H1 (cell line): ENCODE results near the gene BTBD9. TPM values are rescaled to one million over a fixed set of nuclear protein-coding genes. Genes with fewer than 3 reads are reported as not detected.

Experiments used
- CTCF ChIA-PET: fragments of 300-600 bp; sonication (Branson Sonifier 250); formaldehyde crosslinking; loops from one replicate; lab custom pipeline; 2021; ENCODE audit not compliant: partially characterized antibody; lab: Charles Lee
- POLR2A ChIA-PET: fragments of 300-600 bp; sonication (Branson Sonifier 250); formaldehyde crosslinking; loops from one replicate; lab custom pipeline; 2021; ENCODE audit warnings: inconsistent platforms; ENCODE audit not compliant: partially characterized antibody; lab: Charles Lee
- DNase-seq, 2 experiments: peaks; one replicate each; pipeline versions ENCODE4 v3.0.0 to v3.0.0-alpha.2; 2010 to 2022; ENCODE audit warnings: low spot score in 2 of 2, low read depth in 1 of 2, mixed read lengths in 1 of 2
- FAIRE-seq: peaks from 2 replicates; lab custom pipeline; 2011; peaks lifted over from hg19 to GRCh38; lab: Jason Lieb, UNC
- H2AFZ ChIP-seq: 2 replicates; pipeline ENCODE4 v1.8.1; 2012; ENCODE audit warnings: low read length, inconsistent platforms
- H2AK5ac ChIP-seq: 2 replicates; pipeline ENCODE4 v1.6.1; 2013; ENCODE audit warnings: low read depth, low read length
- H2BK120ac ChIP-seq: replicated peaks from 2 replicates; pipeline ENCODE3; 2013; ENCODE audit warnings: low read depth, low read length, inconsistent platforms
- H2BK12ac ChIP-seq: 2 replicates; pipeline ENCODE4 v1.6.1; 2013; ENCODE audit warnings: low read depth, low read length
- H2BK15ac ChIP-seq: 2 replicates; pipeline ENCODE4 v1.6.1; 2013; ENCODE audit warnings: low read length
- H2BK20ac ChIP-seq: 2 replicates; pipeline ENCODE4 v1.6.1; 2013; ENCODE audit warnings: low read length
- H2BK5ac ChIP-seq: 2 replicates; pipeline ENCODE4 v1.6.1; 2013; ENCODE audit warnings: low read depth, low read length
- H3K14ac ChIP-seq: 2 replicates; pipeline ENCODE4 v1.6.1; 2013; ENCODE audit warnings: inconsistent platforms; ENCODE audit not compliant: insufficient read length
- H3K18ac ChIP-seq: 2 replicates; pipeline ENCODE4 v1.6.1; 2013; ENCODE audit warnings: low read length; ENCODE audit errors: extremely low read depth
- H3K23ac ChIP-seq: 2 replicates; pipeline ENCODE4 v1.6.1; 2013; ENCODE audit warnings: inconsistent platforms; ENCODE audit not compliant: insufficient read length
- H3K23me2 ChIP-seq: 2 replicates; pipeline ENCODE4 v1.6.1; 2013; ENCODE audit warnings: low read depth, low read length
- H3K27ac ChIP-seq: 2 replicates; pipeline ENCODE4 v1.6.1; 2011; ENCODE audit warnings: low read depth, low read length, inconsistent platforms
- H3K27me3 ChIP-seq, 4 experiments: replicated peaks in 1 of 4; 1 replicate in 1 of 4; 2 replicates in 3 of 4; pipeline versions ENCODE4 v1.6.1 to v1.8.1; 2011 to 2013; ENCODE audit warnings: low read length in 3 of 4, mild to moderate bottlenecking in 3 of 4, inconsistent platforms in 2 of 4, mixed read lengths in 2 of 4, moderate library complexity in 1 of 4; ENCODE audit not compliant: control insufficient read depth in 3 of 4, insufficient read depth in 3 of 4; ENCODE audit errors: extremely low read depth in 1 of 4
- H3K36me3 ChIP-seq, 4 experiments: 2 replicates each; pipeline versions ENCODE4 v1.6.1 to v1.8.1; 2011 to 2013; ENCODE audit warnings: mild to moderate bottlenecking in 4 of 4, low read length in 3 of 4, moderate library complexity in 2 of 4, control low read depth in 1 of 4, inconsistent platforms in 1 of 4; ENCODE audit not compliant: insufficient read depth in 4 of 4, control insufficient read depth in 2 of 4
- H3K4ac ChIP-seq: replicated peaks from 2 replicates; pipeline ENCODE3; 2013; ENCODE audit warnings: low read length, low read depth, mixed read lengths, inconsistent platforms; ENCODE audit not compliant: insufficient read length
- H3K4me1 ChIP-seq, 4 experiments: replicated peaks in 1 of 4; 1 replicate in 1 of 4; 2 replicates in 3 of 4; pipeline versions ENCODE4 v1.6.1 to v1.8.1; 2011 to 2013; ENCODE audit warnings: low read length in 3 of 4, inconsistent platforms in 2 of 4, mixed read lengths in 1 of 4; ENCODE audit not compliant: insufficient read depth in 4 of 4, control insufficient read depth in 3 of 4
- H3K4me2 ChIP-seq, 2 experiments: 2 replicates each; pipeline versions ENCODE4 v1.6.1 to v1.8.1; 2011 to 2013; ENCODE audit warnings: low read depth in 2 of 2, low read length in 2 of 2, control low read depth in 1 of 2, inconsistent platforms in 1 of 2, mild to moderate bottlenecking in 1 of 2; ENCODE audit not compliant: insufficient read depth in 1 of 2
- H3K4me3 ChIP-seq, 4 experiments: fragments of 200-600, 300-600 bp in 1 of 4; sonication (generic), shearing (Covaris generic), sonication (Bioruptor Twin) in 1 of 4; 2 replicates each; pipeline versions ENCODE4 v1.5.1 to v1.8.1; 2011 to 2016; ENCODE audit warnings: low read length in 4 of 4, low read depth in 3 of 4, control low read depth in 2 of 4, inconsistent platforms in 2 of 4, mild to moderate bottlenecking in 2 of 4, mixed read lengths in 1 of 4, moderate library complexity in 1 of 4; ENCODE audit not compliant: insufficient read depth in 2 of 4; ENCODE audit errors: extremely low read depth in 1 of 4
- H3K56ac ChIP-seq: replicated peaks from 2 replicates; pipeline ENCODE3; 2013; ENCODE audit warnings: low read depth, mild to moderate bottlenecking, mixed read lengths, low read length, inconsistent platforms; ENCODE audit not compliant: insufficient read length
- H3K79me1 ChIP-seq: 2 replicates; pipeline ENCODE4 v1.6.1; 2013; ENCODE audit warnings: low read depth, low read length, control low read depth
- H3K79me2 ChIP-seq, 2 experiments: 2 replicates each; pipeline versions ENCODE4 v1.6.1 to v1.8.1; 2012 to 2013; ENCODE audit warnings: low read length in 2 of 2, mild to moderate bottlenecking in 2 of 2, inconsistent platforms in 1 of 2; ENCODE audit not compliant: insufficient read depth in 2 of 2, control insufficient read depth in 1 of 2
- H3K9ac ChIP-seq, 4 experiments: replicated peaks in 1 of 4; 1 replicate in 1 of 4; 2 replicates in 3 of 4; pipeline versions ENCODE4 v1.6.1 to v1.8.1; 2011 to 2013; ENCODE audit warnings: low read depth in 3 of 4, low read length in 3 of 4, control low read depth in 2 of 4, mild to moderate bottlenecking in 2 of 4, moderate library complexity in 2 of 4, inconsistent platforms in 1 of 4; ENCODE audit errors: extremely low read depth in 1 of 4
- H3K9me3 ChIP-seq, 2 experiments: 2 replicates each; pipeline versions ENCODE4 v1.6.1 to v1.8.1; 2012 to 2013; ENCODE audit warnings: mild to moderate bottlenecking in 2 of 2, moderate library complexity in 2 of 2, control low read depth in 1 of 2, inconsistent platforms in 1 of 2, low read depth in 1 of 2, low read length in 1 of 2, mixed read lengths in 1 of 2; ENCODE audit not compliant: insufficient read depth in 2 of 2
- H4K20me1 ChIP-seq, 2 experiments: replicated peaks in 1 of 2; 2 replicates each; pipeline versions ENCODE3 to v1.8.1; 2011 to 2013; ENCODE audit warnings: inconsistent platforms in 2 of 2, low read length in 2 of 2, mild to moderate bottlenecking in 1 of 2; ENCODE audit not compliant: insufficient read depth in 2 of 2, control insufficient read depth in 1 of 2
- H4K5ac ChIP-seq: 2 replicates; pipeline ENCODE4 v1.6.1; 2013; ENCODE audit warnings: low read length, low read depth, mixed read lengths, inconsistent platforms; ENCODE audit not compliant: insufficient read length
- H4K8ac ChIP-seq: 2 replicates; pipeline ENCODE4 v1.8.0; 2013; ENCODE audit warnings: mild to moderate bottlenecking, moderate library complexity, low read length, inconsistent platforms; ENCODE audit not compliant: insufficient read depth; ENCODE audit errors: extremely low read depth
- H4K91ac ChIP-seq: replicated peaks from 2 replicates; pipeline ENCODE3; 2013; ENCODE audit warnings: low read length, mixed read lengths, inconsistent platforms; ENCODE audit not compliant: insufficient read length
- BRCA1 ChIP-seq: IDR thresholded peaks from 2 replicates; pipeline ENCODE4 v1.6.1; 2012; ENCODE audit warnings: low read depth, low read length, improper control_type of control experiment
- EP300 ChIP-seq, 2 experiments: IDR thresholded peaks; 1 replicate in 1 of 2; 2 replicates in 1 of 2; pipeline ENCODE4 v1.6.1; 2011 to 2012; ENCODE audit warnings: low read depth in 2 of 2, low read length in 2 of 2, mild to moderate bottlenecking in 2 of 2, borderline replicate concordance in 1 of 2, inconsistent platforms in 1 of 2, moderate library complexity in 1 of 2
- EZH2 ChIP-seq: fragments of 200-600 bp; sonication (generic); IDR thresholded peaks from 2 replicates; pipeline ENCODE4 v1.7.1; 2012; ENCODE audit warnings: low read depth, mild to moderate bottlenecking, moderate library complexity, low read length, inconsistent platforms; ENCODE audit not compliant: severe bottlenecking
- HDAC6 ChIP-seq: IDR thresholded peaks from one replicate; pipeline ENCODE4 v1.7.1; 2012; ENCODE audit warnings: low read depth, mild to moderate bottlenecking, inconsistent platforms, low read length, moderate library complexity
- KDM5A ChIP-seq: fragments of 200-600 bp; IDR thresholded peaks from 2 replicates; pipeline ENCODE4 v1.7.1; 2012; ENCODE audit warnings: mild to moderate bottlenecking, low read length, inconsistent platforms, mixed read lengths
- MAFK ChIP-seq: IDR thresholded peaks from 2 replicates; pipeline ENCODE4 v1.6.1; 2012; ENCODE audit warnings: low read depth, mild to moderate bottlenecking, improper control_type of control experiment, low read length
- NANOG ChIP-seq: IDR thresholded peaks from 2 replicates; pipeline ENCODE4 v1.6.1; 2011; ENCODE audit warnings: low read length, low read depth, mild to moderate bottlenecking, inconsistent platforms; ENCODE audit not compliant: insufficient read depth, poor library complexity, severe bottlenecking
- POLR2AphosphoS5 ChIP-seq: IDR thresholded peaks from 2 replicates; pipeline ENCODE4 v1.6.1; 2011; ENCODE audit warnings: low read depth, low read length
- POU5F1 ChIP-seq: IDR thresholded peaks from 2 replicates; pipeline ENCODE4 v1.6.1; 2011; ENCODE audit warnings: low read depth, mild to moderate bottlenecking, low read length, moderate library complexity
- RAD21 ChIP-seq, 2 experiments: IDR thresholded peaks in 1 of 2; conservative IDR thresholded peaks in 1 of 2; 2 replicates each; pipeline ENCODE4 v1.6.1; 2011; ENCODE audit warnings: low read depth in 2 of 2, low read length in 2 of 2, improper control_type of control experiment in 1 of 2, inconsistent platforms in 1 of 2, mild to moderate bottlenecking in 1 of 2, moderate library complexity in 1 of 2
- SIRT6 ChIP-seq: IDR thresholded peaks from one replicate; pipeline ENCODE4 v1.7.1; 2012; ENCODE audit warnings: low read length, inconsistent platforms
- SIX5 ChIP-seq: IDR thresholded peaks from 2 replicates; pipeline ENCODE4 v1.6.1; 2011; ENCODE audit warnings: mild to moderate bottlenecking, low read depth, low read length
- polyA plus RNA-seq, 7 experiments: library from polyadenylated mRNA; depleted of rRNA in 3 of 7; stranded (reverse) in 5 of 7; unstranded in 2 of 7; fragments of >200 nt in 5 of 7; fragments of 200-250 nt in 2 of 7; gene quantifications; 1 replicate in 5 of 7; 2 replicates in 1 of 7; 4 replicates in 1 of 7; pipeline versions ENCODE4 v1.2.1 to v1.2.3, GENCODE V29; 2011 to 2013; ENCODE audit warnings: missing spikeins in 2 of 7, mixed read lengths in 2 of 7
- total RNA-seq: library from RNA; stranded (reverse); fragmentation: NEBNext Ultra II Directional; extraction: Animal tissue kit (Norgen Biotek cat#: 25700); gene quantifications from 2 replicates; pipeline ENCODE4 v1.2.1, GENCODE V29; 2021
- TF ChIP-seq, protein P1 (sequence below), 3 experiments: IDR thresholded peaks; 1 replicate in 2 of 3; 2 replicates in 1 of 3; pipeline versions ENCODE4 v1.5.1 to v1.6.1; 2011; ENCODE audit warnings: low read length in 3 of 3, mild to moderate bottlenecking in 3 of 3, inconsistent platforms in 2 of 3, low read depth in 1 of 3, moderate library complexity in 1 of 3; ENCODE audit not compliant: insufficient read depth in 1 of 3; ENCODE audit errors: control extremely low read depth in 1 of 3

BTBD9 gene
- total and polyA plus RNA-seq, 2 of the 8 experiments (the other 6 are each of a cell fraction or from before 2014, with no cell fraction given): 0.92 to 4.1 TPM

GRCh38 chr6:38514399-38514798 lies 125.3 kb downstream of the BTBD9 start:
- no peak overlapping the region for H2BK120ac ChIP-seq
- no peak overlapping the region for H4K8ac ChIP-seq
- H2BK15ac ChIP-seq: no peak overlapping the region
- POLR2A ChIA-PET: no interaction called here
- H3K18ac ChIP-seq: no peak overlapping the region
- FAIRE-seq: no peak
- no peak overlapping the region for H3K14ac ChIP-seq
- no peak overlapping the region for H3K56ac ChIP-seq
- H4K20me1 ChIP-seq: no peaks in the 10 kb centered on the region
- H3K9ac ChIP-seq: no peak overlapping the region
- peaks cover 0 to 7% (median 2%) of the 10 kb centered on the region in 4 experiments; a peak in 2 of 7 replicates for H3K4me1 ChIP-seq
- H3K27me3 ChIP-seq: no peaks in the 10 kb centered on the region
- H3K79me1 ChIP-seq: no peaks in the 10 kb centered on the region
- no peak for DNase-seq
- H2AK5ac ChIP-seq: no peak overlapping the region
- H3K23me2 ChIP-seq: no peaks in the 10 kb centered on the region
- no peak overlapping the region for H3K4ac ChIP-seq
- H2BK5ac ChIP-seq: no peak overlapping the region
- no peak overlapping the region for H3K4me3 ChIP-seq
- no peak overlapping the region for H3K27ac ChIP-seq
- no peaks in the 10 kb centered on the region for H3K79me2 ChIP-seq
- H2BK12ac ChIP-seq: no peak overlapping the region
- no peaks in the 10 kb centered on the region for H3K9me3 ChIP-seq
- H2BK20ac ChIP-seq: no peak overlapping the region
- CTCF ChIA-PET: interaction anchor here (0.6 to 1.6 kb wide), 3 partner anchors 20 to 284 kb away, joined by 3 to 6 read pairs (median 4); no protein-coding TSS in a partner anchor
- H4K91ac ChIP-seq: no peak overlapping the region
- no peak overlapping the region for H3K23ac ChIP-seq
- H2AFZ ChIP-seq: no peak overlapping the region
- no peak overlapping the region for H4K5ac ChIP-seq
- no peaks in the 10 kb centered on the region for H3K36me3 ChIP-seq
- H3K4me2 ChIP-seq: no peak overlapping the region
- no peak for TF ChIP-seq RAD21 (IDR thresholded peaks at IDR 0.05 in 1 of 2, conservative IDR thresholded peaks at IDR 0.05 in 1 of 2; ENCODE audit: low read depth in 2 of 2, low read length in 2 of 2)
- no peak for TF ChIP-seq HDAC6
- TF ChIP-seq POU5F1: no peak
- TF ChIP-seq, protein P1, sequence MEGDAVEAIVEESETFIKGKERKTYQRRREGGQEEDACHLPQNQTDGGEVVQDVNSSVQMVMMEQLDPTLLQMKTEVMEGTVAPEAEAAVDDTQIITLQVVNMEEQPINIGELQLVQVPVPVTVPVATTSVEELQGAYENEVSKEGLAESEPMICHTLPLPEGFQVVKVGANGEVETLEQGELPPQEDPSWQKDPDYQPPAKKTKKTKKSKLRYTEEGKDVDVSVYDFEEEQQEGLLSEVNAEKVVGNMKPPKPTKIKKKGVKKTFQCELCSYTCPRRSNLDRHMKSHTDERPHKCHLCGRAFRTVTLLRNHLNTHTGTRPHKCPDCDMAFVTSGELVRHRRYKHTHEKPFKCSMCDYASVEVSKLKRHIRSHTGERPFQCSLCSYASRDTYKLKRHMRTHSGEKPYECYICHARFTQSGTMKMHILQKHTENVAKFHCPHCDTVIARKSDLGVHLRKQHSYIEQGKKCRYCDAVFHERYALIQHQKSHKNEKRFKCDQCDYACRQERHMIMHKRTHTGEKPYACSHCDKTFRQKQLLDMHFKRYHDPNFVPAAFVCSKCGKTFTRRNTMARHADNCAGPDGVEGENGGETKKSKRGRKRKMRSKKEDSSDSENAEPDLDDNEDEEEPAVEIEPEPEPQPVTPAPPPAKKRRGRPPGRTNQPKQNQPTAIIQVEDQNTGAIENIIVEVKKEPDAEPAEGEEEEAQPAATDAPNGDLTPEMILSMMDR (IDR thresholded peaks at IDR 0.05; ENCODE audit: control extremely low read depth in 1 of 3, insufficient read depth in 1 of 3, low read depth in 1 of 3, low read length in 3 of 3): no peak
- no peak for TF ChIP-seq EP300 (IDR thresholded peaks at IDR 0.05; ENCODE audit: borderline replicate concordance in 1 of 2, low read depth in 2 of 2, low read length in 2 of 2)
- no peak for TF ChIP-seq BRCA1
- TF ChIP-seq POLR2AphosphoS5: no peak
- TF ChIP-seq MAFK: no peak
- no peak for TF ChIP-seq EZH2
- no peak for TF ChIP-seq NANOG
- TF ChIP-seq SIX5: no peak
- TF ChIP-seq KDM5A: no peak
- TF ChIP-seq SIRT6: no peak
